Fibroblast of lung (primary cell): ENCODE results near the gene TCF4. TPM values are rescaled to one million over a fixed set of nuclear protein-coding genes. Genes with fewer than 3 reads are reported as not detected.

Experiments
- DNase-seq, 2 donors: peaks; one replicate each; pipeline versions ENCODE4 v3.0.0 to v3.0.0-alpha.2; 2010; ENCODE audit warnings: low read depth in 2 of 2
- H2AFZ ChIP-seq: 2 replicates; pipeline ENCODE4 v1.5.1; 2012; ENCODE audit warnings: low read length, control low read depth, inconsistent platforms
- H3K27ac ChIP-seq: 2 replicates; pipeline ENCODE4 v1.5.1; 2011; ENCODE audit warnings: low read length, control low read depth; ENCODE audit not compliant: insufficient read depth
- H3K27me3 ChIP-seq: 2 replicates; pipeline ENCODE4 v1.5.1; 2011; ENCODE audit warnings: mild to moderate bottlenecking, low read length; ENCODE audit not compliant: control insufficient read depth, insufficient read depth
- H3K36me3 ChIP-seq: 2 replicates; pipeline ENCODE4 v1.5.1; 2011; ENCODE audit warnings: low read length; ENCODE audit not compliant: control insufficient read depth, insufficient read depth
- H3K4me1 ChIP-seq: 2 replicates; pipeline ENCODE4 v1.5.1; 2011; ENCODE audit warnings: low read length; ENCODE audit not compliant: control insufficient read depth, insufficient read depth; ENCODE audit errors: extremely low read depth
- H3K4me2 ChIP-seq: 2 replicates; pipeline ENCODE4 v1.5.1; 2011; ENCODE audit warnings: low read length, control low read depth; ENCODE audit not compliant: insufficient read depth; ENCODE audit errors: extremely low read depth
- H3K4me3 ChIP-seq, 4 experiments: fragments of 200-600 bp in 1 of 4; sonication (generic) in 1 of 4; replicated peaks in 1 of 4; 2 replicates each; pipeline ENCODE4 v1.5.1; 2011 to 2016; ENCODE audit warnings: low read length in 4 of 4, low read depth in 3 of 4, mild to moderate bottlenecking in 3 of 4, control low read depth in 2 of 4, inconsistent platforms in 1 of 4, mixed read lengths in 1 of 4; ENCODE audit not compliant: insufficient read depth in 1 of 4; ENCODE audit errors: control extremely low read depth in 1 of 4
- H3K79me2 ChIP-seq: 2 replicates; pipeline ENCODE4 v1.5.1; 2012; ENCODE audit warnings: mild to moderate bottlenecking, low read length, inconsistent platforms; ENCODE audit not compliant: control insufficient read depth, insufficient read depth
- H3K9ac ChIP-seq: 2 replicates; pipeline ENCODE4 v1.5.1; 2011; ENCODE audit warnings: mild to moderate bottlenecking, low read length, control low read depth; ENCODE audit not compliant: insufficient read depth
- H3K9me3 ChIP-seq: 2 replicates; pipeline ENCODE4 v1.5.1; 2012; ENCODE audit warnings: low read depth, low read length; ENCODE audit not compliant: control insufficient read depth, insufficient read depth
- H4K20me1 ChIP-seq: 2 replicates; pipeline ENCODE4 v1.5.1; 2011; ENCODE audit warnings: low read length; ENCODE audit not compliant: control insufficient read depth, insufficient read depth; ENCODE audit errors: extremely low read depth
- CTCF ChIP-seq, 2 donors: IDR thresholded peaks in 1 of 2; conservative IDR thresholded peaks in 1 of 2; 1 replicate in 1 of 2; 2 replicates in 1 of 2; pipeline ENCODE4 v1.5.1; 2011 to 2012; ENCODE audit warnings: low read length in 2 of 2, control low read depth in 1 of 2, inconsistent platforms in 1 of 2, low read depth in 1 of 2, mild to moderate bottlenecking in 1 of 2
- EZH2 ChIP-seq: IDR thresholded peaks from 2 replicates; pipeline ENCODE4 v1.5.1; 2012; ENCODE audit warnings: low read length, control low read depth, mild to moderate bottlenecking; ENCODE audit errors: missing control alignments
- polyA plus RNA-seq, 2 donors: library from polyadenylated mRNA; depleted of rRNA in 1 of 2; stranded (reverse) in 1 of 2; unstranded in 1 of 2; fragments of >200 nt; gene quantifications; 2 replicates each; pipeline ENCODE4 v1.2.1, GENCODE V29; 2011 to 2012; ENCODE audit warnings: missing spikeins in 1 of 2
- total RNA-seq: library from RNA; depleted of rRNA; stranded (reverse); fragments of >200 nt; gene quantifications from 2 replicates; pipeline ENCODE4 v1.2.1, GENCODE V29; 2014

Gene TCF4
- total and polyA plus RNA-seq, 2 donors (not counting 1 experiment from before 2014, with no cell fraction given) = 48.9 to 57.6 TPM

DNA sequence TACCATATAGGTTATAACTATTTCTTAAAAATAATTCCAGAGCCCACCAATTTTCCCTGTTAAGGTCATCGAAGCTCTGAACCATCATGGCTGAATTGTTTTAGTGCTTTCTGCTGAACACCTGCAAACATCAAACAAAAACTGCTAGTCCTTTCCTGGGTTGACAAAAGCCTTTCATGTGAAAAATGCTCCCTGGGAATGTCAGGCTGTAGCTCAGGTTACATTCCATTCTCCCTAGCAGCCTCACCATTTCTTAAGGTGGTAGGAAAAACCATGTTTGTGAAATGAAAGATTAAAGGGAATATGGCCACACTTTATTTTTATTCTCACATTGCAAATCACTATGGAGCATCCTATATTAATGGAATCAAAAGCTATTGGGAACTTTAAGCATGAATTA, 5.7 kb downstream of the TCF4 start:
- H3K27me3 ChIP-seq = no peaks in the 10 kb centered on the region
- no peak overlapping the region for H3K27ac ChIP-seq
- no peak overlapping the region for H3K9ac ChIP-seq
- H3K4me2 ChIP-seq = no peak overlapping the region
- DNase-seq = peak in 1 of 2 donors; percentile 63
- H3K79me2 ChIP-seq = peaks cover 29% of the 10 kb centered on the region
- H3K4me3 ChIP-seq = no peak overlapping the region
- no peaks in the 10 kb centered on the region for H4K20me1 ChIP-seq
- no peak for TF ChIP-seq CTCF (conservative IDR thresholded peaks at IDR 0.05 in 1 of 2, IDR thresholded peaks at IDR 0.05 in 1 of 2; ENCODE audit: low read depth in 1 of 2, low read length in 2 of 2)
- no peak for TF ChIP-seq EZH2
- H3K4me1 ChIP-seq = peaks cover 4% of the 10 kb centered on the region
- no peaks in the 10 kb centered on the region for H3K36me3 ChIP-seq
- no peaks in the 10 kb centered on the region for H3K9me3 ChIP-seq
- no peak overlapping the region for H2AFZ ChIP-seq

DNA sequence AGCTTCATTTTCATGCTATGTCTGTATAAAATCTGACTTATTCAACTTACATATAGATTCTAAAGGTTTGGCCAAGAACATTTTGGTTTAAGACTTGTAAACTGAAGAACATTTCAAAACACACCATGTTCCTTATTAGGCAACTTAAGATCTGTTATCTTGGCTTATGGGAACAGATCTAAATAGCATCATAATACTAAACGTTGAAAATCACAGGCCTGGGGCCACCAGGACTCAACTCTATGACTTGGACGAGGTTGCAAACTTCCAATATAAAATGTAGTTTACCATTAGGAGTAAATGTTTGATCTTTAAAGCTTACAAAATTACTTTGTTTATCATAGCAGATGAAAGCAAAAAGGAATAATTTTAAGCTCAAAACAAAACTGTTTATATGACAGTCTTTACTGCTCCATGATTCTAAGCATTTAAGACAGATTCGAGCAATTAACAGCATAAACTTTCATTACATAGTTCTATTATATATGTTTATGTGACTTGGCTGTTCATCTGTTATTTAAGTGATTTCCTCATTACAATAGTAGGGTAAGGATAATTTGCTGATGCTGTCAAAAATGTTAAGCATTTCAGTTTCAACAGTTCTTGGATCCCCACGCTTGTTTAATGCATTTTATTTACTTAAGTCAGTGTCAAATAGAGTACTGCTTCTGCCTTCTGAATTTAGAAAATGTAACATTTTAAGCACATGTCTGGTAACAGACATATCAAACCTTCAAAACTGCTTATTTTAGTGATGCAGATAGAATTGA, 8.3 kb downstream of the TCF4 start:
- Histone ChIP-seq H3K4me1 (no peaks in the 10 kb centered on the region), H3K4me3 (no peak overlapping the region), H3K4me2 (peak overlapping the region; percentile 30), H3K27ac (no peak overlapping the region), H3K27me3 (no peaks in the 10 kb centered on the region), H3K79me2 (peaks cover 10% of the 10 kb centered on the region), H4K20me1 (no peaks in the 10 kb centered on the region), H3K9ac (no peak overlapping the region), H3K9me3 (no peaks in the 10 kb centered on the region), H3K36me3 (no peaks in the 10 kb centered on the region), H2AFZ (no peak overlapping the region)
- TF ChIP-seq EZH2 (no peak), CTCF (conservative IDR thresholded peaks at IDR 0.05 in 1 of 2, IDR thresholded peaks at IDR 0.05 in 1 of 2; ENCODE audit: low read depth in 1 of 2, low read length in 2 of 2) (no peak)
- peak in 1 of 2 donors; percentile 75 for DNase-seq

GRCh38 chr18:55577812-55578539, 10.0 kb downstream of the TCF4 start:
- TF ChIP-seq EZH2 (no peak), CTCF (conservative IDR thresholded peaks at IDR 0.05 in 1 of 2, IDR thresholded peaks at IDR 0.05 in 1 of 2; ENCODE audit: low read depth in 1 of 2, low read length in 2 of 2) (no peak)
- Histone ChIP-seq H3K9ac (no peak overlapping the region), H4K20me1 (no peaks in the 10 kb centered on the region), H2AFZ (no peak overlapping the region), H3K79me2 (peaks cover 5% of the 10 kb centered on the region), H3K36me3 (no peaks in the 10 kb centered on the region), H3K4me2 (peak overlapping the region; percentile 33), H3K9me3 (no peaks in the 10 kb centered on the region), H3K27ac (no peak overlapping the region), H3K4me1 (no peaks in the 10 kb centered on the region), H3K4me3 (no peak overlapping the region), H3K27me3 (no peaks in the 10 kb centered on the region)
- DNase-seq = no peak
